Measurements from ENCODE around the gene MTHFD2. TPM values are rescaled to one million over a fixed set of nuclear protein-coding genes. Genes with fewer than 3 reads are reported as not detected.
A peak's percentile ranks its signal among the peaks of the same experiment; 100 is the strongest.

Gene MTHFD2
- polyA plus RNA-seq, 3 donors, result 24.1 to 39.4 (median 38.5) TPM

DNA sequence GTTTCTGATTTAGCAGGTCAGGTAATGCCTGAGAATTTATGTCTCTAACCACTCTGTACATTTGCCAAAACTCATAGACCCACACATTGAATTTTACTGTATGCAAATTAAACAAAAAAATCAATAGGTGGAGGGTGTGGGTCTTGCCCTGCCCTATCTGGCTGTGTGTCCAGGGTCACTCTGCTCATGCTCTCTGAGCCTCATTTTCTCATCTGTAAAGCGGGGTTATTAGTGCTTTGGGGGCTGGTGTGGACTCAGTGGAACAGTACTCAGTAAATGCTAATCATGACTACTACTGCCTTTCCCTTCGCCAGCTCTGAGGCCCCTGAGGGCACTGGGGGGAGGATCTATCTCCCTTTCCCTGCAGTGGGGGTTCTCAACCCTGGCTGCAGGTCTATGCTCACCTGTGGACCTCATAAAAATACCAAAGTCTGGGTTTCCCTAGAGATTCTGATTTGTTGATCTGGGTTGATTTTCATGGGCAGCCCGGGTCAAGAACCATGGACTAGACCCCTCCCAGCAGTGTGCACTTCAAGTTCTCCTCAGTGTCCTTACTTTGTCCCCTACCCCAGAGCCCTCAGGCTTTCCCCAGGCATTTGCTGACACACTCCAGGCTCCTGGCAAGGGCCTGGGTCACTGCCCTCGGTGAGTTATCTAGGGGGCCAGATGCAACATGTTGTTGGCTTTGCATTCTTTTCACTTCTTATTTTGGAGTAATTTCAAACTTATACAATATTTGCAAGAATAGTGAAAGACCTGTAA lies 27.5 kb downstream of the MTHFD2 start:
- intact Hi-C loops (cut with micrococcal nuclease), result no loop called here

DNA sequence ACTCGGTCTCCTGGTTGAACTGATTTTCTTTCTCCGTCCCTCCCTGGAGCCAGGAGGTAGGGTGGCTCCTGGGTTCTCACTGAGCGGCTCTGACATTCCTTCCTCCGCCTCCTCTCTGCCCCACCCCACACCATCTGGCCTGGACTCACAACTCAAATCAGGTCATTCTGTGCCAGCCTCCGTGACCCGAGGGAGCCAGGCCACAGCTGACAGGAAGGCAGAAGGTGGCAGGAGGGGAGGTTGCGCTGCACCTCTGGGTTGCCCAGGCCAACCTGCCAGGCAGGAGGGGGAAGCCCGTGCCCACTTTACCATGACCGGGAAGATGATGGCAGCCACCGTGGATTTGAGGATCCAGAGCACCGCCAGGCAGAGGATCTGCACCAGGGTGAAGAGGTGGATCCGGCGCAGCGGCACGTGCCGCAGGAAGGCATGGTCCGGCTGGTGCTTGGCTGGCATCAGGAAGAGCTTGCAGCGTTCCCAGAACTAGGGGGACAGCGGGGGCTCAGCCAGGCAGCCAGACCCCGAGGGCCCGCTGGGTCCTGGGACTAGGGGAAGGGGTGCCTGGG lies 28.3 kb downstream of the MTHFD2 start:
- H3K4me3 ChIP-seq (replicated peaks in 1 of 3; ENCODE audit: low read depth in 2 of 3, low read length in 3 of 3), result no peak overlapping the region
- Mint-ChIP-seq H3K36me3 (peaks cover 0 to 3% of the 10 kb centered on the region in 2 donors), H3K4me1 (peaks cover 25% of the 10 kb centered on the region), H3K27me3 (ENCODE audit: low read depth in 3 of 3) (peaks cover 0 to 3% (median 1%) of the 10 kb centered on the region in 3 donors), H3K4me3 (no peak overlapping the region), H3K9me3 (peaks cover 0 to 2% (median 0%) of the 10 kb centered on the region in 7 donors), H3K27ac (no peak overlapping the region)
- H3K4me2 ChIP-seq (replicated peaks; ENCODE audit: extremely low read depth, low read length, poor library complexity, severe bottlenecking), result no peak overlapping the region
- no peaks in the 10 kb centered on the region for H3K9me3 ChIP-seq (replicated peaks in 1 of 2; ENCODE audit: control insufficient read depth in 1 of 2, insufficient read depth in 1 of 2, low read length in 2 of 2)
- 100% methylated on average over 15 of the region's 21 CpGs for WGBS (ENCODE audit: insufficient coverage)
- no peaks in the 10 kb centered on the region for H4K20me1 ChIP-seq (ENCODE audit: insufficient read depth, low read length)
- intact Hi-C loops (cut with micrococcal nuclease), result no loop called here
- H3K27ac ChIP-seq (ENCODE audit: low read depth in 1 of 2, low read length in 2 of 2), result no peak overlapping the region
- peaks cover 0 to 3% of the 10 kb centered on the region in 2 donors for H3K36me3 ChIP-seq (replicated peaks in 1 of 2; ENCODE audit: control insufficient read depth in 1 of 2, insufficient read depth in 2 of 2, low read length in 2 of 2)
- H3K27me3 ChIP-seq (ENCODE audit: control insufficient read depth in 2 of 2, insufficient read depth in 2 of 2, low read length in 2 of 2), result no peaks in the 10 kb centered on the region
- H3K79me2 ChIP-seq (ENCODE audit: insufficient read depth, low read length), result no peaks in the 10 kb centered on the region
- H3K9ac ChIP-seq (ENCODE audit: insufficient read depth, low read length, poor library complexity, severe bottlenecking), result no peak overlapping the region
- TF ChIP-seq, protein P1, sequence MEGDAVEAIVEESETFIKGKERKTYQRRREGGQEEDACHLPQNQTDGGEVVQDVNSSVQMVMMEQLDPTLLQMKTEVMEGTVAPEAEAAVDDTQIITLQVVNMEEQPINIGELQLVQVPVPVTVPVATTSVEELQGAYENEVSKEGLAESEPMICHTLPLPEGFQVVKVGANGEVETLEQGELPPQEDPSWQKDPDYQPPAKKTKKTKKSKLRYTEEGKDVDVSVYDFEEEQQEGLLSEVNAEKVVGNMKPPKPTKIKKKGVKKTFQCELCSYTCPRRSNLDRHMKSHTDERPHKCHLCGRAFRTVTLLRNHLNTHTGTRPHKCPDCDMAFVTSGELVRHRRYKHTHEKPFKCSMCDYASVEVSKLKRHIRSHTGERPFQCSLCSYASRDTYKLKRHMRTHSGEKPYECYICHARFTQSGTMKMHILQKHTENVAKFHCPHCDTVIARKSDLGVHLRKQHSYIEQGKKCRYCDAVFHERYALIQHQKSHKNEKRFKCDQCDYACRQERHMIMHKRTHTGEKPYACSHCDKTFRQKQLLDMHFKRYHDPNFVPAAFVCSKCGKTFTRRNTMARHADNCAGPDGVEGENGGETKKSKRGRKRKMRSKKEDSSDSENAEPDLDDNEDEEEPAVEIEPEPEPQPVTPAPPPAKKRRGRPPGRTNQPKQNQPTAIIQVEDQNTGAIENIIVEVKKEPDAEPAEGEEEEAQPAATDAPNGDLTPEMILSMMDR (IDR thresholded peaks at IDR 0.05), result no peak
- DNase-seq, result no peak
- H2AFZ ChIP-seq (ENCODE audit: insufficient read depth, low read depth, low read length, poor library complexity, severe bottlenecking), result no peak overlapping the region
- H3K4me1 ChIP-seq (ENCODE audit: control insufficient read depth in 1 of 2, insufficient read depth in 2 of 2, low read length in 2 of 2), result peaks cover 9 to 10% of the 10 kb centered on the region in 2 donors

More for the DNA sequence above, 27.5 kb downstream of the MTHFD2 start:
- Mint-ChIP-seq H3K27me3 (ENCODE audit: low read depth in 3 of 3) (peaks cover 0 to 3% (median 1%) of the 10 kb centered on the region in 3 donors), H3K9me3 (peaks cover 0 to 2% (median 0%) of the 10 kb centered on the region in 7 donors), H3K27ac (peak overlapping the region in 1 of 7 donors; percentile 26), H3K36me3 (peaks cover 7 to 10% of the 10 kb centered on the region in 2 donors), H3K4me3 (no peak overlapping the region), H3K4me1 (peaks cover 25% of the 10 kb centered on the region)
- Histone ChIP-seq H3K9me3 (replicated peaks in 1 of 2; ENCODE audit: control insufficient read depth in 1 of 2, insufficient read depth in 1 of 2, low read length in 2 of 2) (no peaks in the 10 kb centered on the region), H3K27ac (ENCODE audit: low read depth in 1 of 2, low read length in 2 of 2) (no peak overlapping the region), H3K27me3 (ENCODE audit: control insufficient read depth in 2 of 2, insufficient read depth in 2 of 2, low read length in 2 of 2) (no peaks in the 10 kb centered on the region), H3K79me2 (ENCODE audit: insufficient read depth, low read length) (no peaks in the 10 kb centered on the region), H3K4me3 (replicated peaks in 1 of 3; ENCODE audit: low read depth in 2 of 3, low read length in 3 of 3) (no peak overlapping the region), H3K4me2 (replicated peaks; ENCODE audit: extremely low read depth, low read length, poor library complexity, severe bottlenecking) (no peak overlapping the region), H3K36me3 (replicated peaks in 1 of 2; ENCODE audit: control insufficient read depth in 1 of 2, insufficient read depth in 2 of 2, low read length in 2 of 2) (peaks cover 4 to 10% of the 10 kb centered on the region in 2 donors), H3K4me1 (ENCODE audit: control insufficient read depth in 1 of 2, insufficient read depth in 2 of 2, low read length in 2 of 2) (peaks cover 9 to 10% of the 10 kb centered on the region in 2 donors), H4K20me1 (ENCODE audit: insufficient read depth, low read length) (no peaks in the 10 kb centered on the region), H3K9ac (ENCODE audit: insufficient read depth, low read length, poor library complexity, severe bottlenecking) (no peak overlapping the region), H2AFZ (ENCODE audit: insufficient read depth, low read depth, low read length, poor library complexity, severe bottlenecking) (no peak overlapping the region)
- TF ChIP-seq, protein P1 (IDR thresholded peaks at IDR 0.05), result no peak
- DNase-seq, result no peak
- WGBS (ENCODE audit: insufficient coverage), result 100% methylated on average over 1 of the region's 4 CpGs
